Kidney epithelial cell (primary cell): Measurements from ENCODE around the gene NEK2. TPM values are rescaled to one million over a fixed set of nuclear protein-coding genes. Genes with fewer than 3 reads are reported as not detected.
"Not testable (repeated sequence)": the region's sequence is repeated elsewhere in the genome, so short reads cannot be mapped to it uniquely, and the experiment has no call there.

Source experiments
- DNase-seq: peaks from one replicate; pipeline ENCODE4 v3.0.0-alpha.2; 2010; ENCODE audit warnings: low read depth
- H3K27me3 ChIP-seq: 2 replicates; pipeline ENCODE4 v1.6.0; 2011; ENCODE audit warnings: low read length; ENCODE audit not compliant: control insufficient read depth, insufficient read depth
- H3K36me3 ChIP-seq: 2 replicates; pipeline ENCODE4 v1.5.1; 2011; ENCODE audit warnings: low read length; ENCODE audit not compliant: control insufficient read depth, insufficient read depth
- H3K4me3 ChIP-seq: 2 replicates; pipeline ENCODE4 v1.5.1; 2011; ENCODE audit warnings: low read depth, mild to moderate bottlenecking, control low read depth, low read length
- CTCF ChIP-seq: IDR thresholded peaks from 2 replicates; pipeline ENCODE4 v1.5.1; 2011; ENCODE audit warnings: mild to moderate bottlenecking, moderate library complexity, low read length, control low read depth, inconsistent platforms; ENCODE audit not compliant: insufficient read depth, poor library complexity, severe bottlenecking
- total RNA-seq: library from RNA; depleted of rRNA; stranded (reverse); fragments of >200 nt; gene quantifications from 2 replicates; pipeline ENCODE4 v1.2.3, GENCODE V29; 2015

The NEK2 gene
- total RNA-seq, 1 donor from 2014 or later: 4.3 TPM

GRCh38 chr1:211631168-211631567 lies 44.3 kb downstream of the NEK2 start:
- Histone ChIP-seq H3K27me3 (no peaks in the 10 kb centered on the region), H3K36me3 (no peaks in the 10 kb centered on the region), H3K4me3 (no peak overlapping the region)
- TF ChIP-seq CTCF: no peak
- DNase-seq: no peak

GRCh38 chr1:211630236-211631081 lies 45.0 kb downstream of the NEK2 start:
- H3K27me3 ChIP-seq: no peaks in the 10 kb centered on the region
- no peak overlapping the region for H3K4me3 ChIP-seq
- no peak for TF ChIP-seq CTCF
- no peaks in the 10 kb centered on the region for H3K36me3 ChIP-seq
- DNase-seq: no peak

- no peak overlapping the region for H3K4me3 ChIP-seq
- H3K27me3 ChIP-seq: no peaks in the 10 kb centered on the region
- H3K36me3 ChIP-seq: no peaks in the 10 kb centered on the region
- DNase-seq: no peak
- no peak for TF ChIP-seq CTCF
These were observed 47.0 kb downstream of the NEK2 start for GRCh38 chr1:211628417-211628816.

GRCh38 chr1:211627259-211627658 lies 48.2 kb downstream of the NEK2 start:
- Histone ChIP-seq H3K4me3 (no peak overlapping the region), H3K27me3 (no peaks in the 10 kb centered on the region), H3K36me3 (no peaks in the 10 kb centered on the region)
- TF ChIP-seq CTCF: no peak
- no peak for DNase-seq

GRCh38 chr1:211625866-211626265 lies 49.6 kb downstream of the NEK2 start:
- H3K4me3 ChIP-seq, H3K27me3 ChIP-seq, H3K36me3 ChIP-seq, DNase-seq: not testable (repeated sequence)

- DNase-seq: no peak
- peak; percentile 43 for TF ChIP-seq CTCF
- no peaks in the 10 kb centered on the region for H3K36me3 ChIP-seq
These were observed 50.4 kb downstream of the NEK2 start for GRCh38 chr1:211625040-211625439.

More at GRCh38 chr1:211625040-211625439, 50.4 kb downstream of the NEK2 start:
- Histone ChIP-seq H3K27me3 (no peaks in the 10 kb centered on the region), H3K4me3 (no peak overlapping the region)
